ENCODE measurements around the gene ADRA1B. TPM values are rescaled to one million over a fixed set of nuclear protein-coding genes. Genes with fewer than 3 reads are reported as not detected.

The ADRA1B gene
- total RNA-seq, 2 experiments from 2014 or later: not detected

DNA sequence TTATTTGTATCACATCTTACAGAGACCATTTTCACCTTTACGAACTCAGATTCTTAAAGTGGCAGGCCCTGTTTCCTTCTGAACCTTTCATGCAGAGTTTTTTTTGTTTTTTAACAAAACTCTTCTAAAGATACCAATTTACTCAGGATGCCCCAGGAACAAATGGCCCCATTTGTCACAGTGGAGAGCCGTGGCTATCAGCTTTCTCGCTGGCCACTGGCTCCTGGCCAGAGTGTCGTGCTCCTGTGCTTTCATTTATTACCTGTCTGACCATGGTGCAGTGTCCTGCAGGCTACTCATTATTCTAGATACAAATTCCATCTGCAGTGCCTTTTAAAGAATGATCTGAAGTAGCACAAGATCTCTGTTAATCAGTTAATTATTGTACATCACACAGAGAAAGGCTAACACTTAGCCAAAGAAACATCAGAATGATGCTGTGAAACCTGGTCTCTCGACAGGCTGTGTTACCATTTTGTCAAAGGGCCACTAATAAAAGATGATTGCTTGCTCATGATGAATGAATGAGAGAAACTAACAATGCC, 27.8 kb downstream of the ADRA1B start:
- CTCF ChIA-PET: no interaction called here
- intact Hi-C loops (cut with micrococcal nuclease): no loop called here
- Mint-ChIP-seq H3K4me3 (no peak overlapping the region), H3K27ac (no peak overlapping the region), H3K27me3 (ENCODE audit: low read depth) (peaks cover 13% of the 10 kb centered on the region), H3K4me1 (ENCODE audit: low read depth) (no peaks in the 10 kb centered on the region), H3K9me3 (no peaks in the 10 kb centered on the region), H3K36me3 (ENCODE audit: low read depth) (no peaks in the 10 kb centered on the region)
- DNase-seq: no peak

DNA sequence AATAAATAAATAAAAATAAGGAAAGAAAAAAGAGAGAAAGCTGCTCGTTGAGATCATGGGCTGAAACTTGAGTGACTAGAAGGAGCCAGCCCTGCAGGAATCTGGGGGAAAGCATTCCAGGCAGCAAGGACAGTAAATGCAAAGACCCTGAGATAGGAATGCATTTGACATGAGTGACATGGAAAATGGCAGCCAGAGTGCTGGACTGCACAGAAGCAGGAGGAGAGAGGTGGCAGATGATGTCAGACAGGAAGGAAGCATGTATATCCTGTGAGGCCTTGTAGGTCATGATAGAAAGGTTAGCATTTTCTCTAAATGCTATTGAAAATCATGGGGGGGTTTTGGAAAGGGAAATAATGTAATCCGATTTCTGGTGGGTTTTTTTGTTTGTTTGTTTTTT, 29.1 kb downstream of the ADRA1B start:
- intact Hi-C loops (cut with micrococcal nuclease): no loop called here
- CTCF ChIA-PET: no interaction called here
- H3K4me3 Mint-ChIP-seq: no peak overlapping the region
- no peaks in the 10 kb centered on the region for H3K4me1 Mint-ChIP-seq (ENCODE audit: low read depth)
- H3K9me3 Mint-ChIP-seq: no peaks in the 10 kb centered on the region
- H3K36me3 Mint-ChIP-seq (ENCODE audit: low read depth): no peaks in the 10 kb centered on the region
- DNase-seq: no peak
- H3K27ac Mint-ChIP-seq: no peak overlapping the region
- peaks cover 17% of the 10 kb centered on the region for H3K27me3 Mint-ChIP-seq (ENCODE audit: low read depth)

DNA sequence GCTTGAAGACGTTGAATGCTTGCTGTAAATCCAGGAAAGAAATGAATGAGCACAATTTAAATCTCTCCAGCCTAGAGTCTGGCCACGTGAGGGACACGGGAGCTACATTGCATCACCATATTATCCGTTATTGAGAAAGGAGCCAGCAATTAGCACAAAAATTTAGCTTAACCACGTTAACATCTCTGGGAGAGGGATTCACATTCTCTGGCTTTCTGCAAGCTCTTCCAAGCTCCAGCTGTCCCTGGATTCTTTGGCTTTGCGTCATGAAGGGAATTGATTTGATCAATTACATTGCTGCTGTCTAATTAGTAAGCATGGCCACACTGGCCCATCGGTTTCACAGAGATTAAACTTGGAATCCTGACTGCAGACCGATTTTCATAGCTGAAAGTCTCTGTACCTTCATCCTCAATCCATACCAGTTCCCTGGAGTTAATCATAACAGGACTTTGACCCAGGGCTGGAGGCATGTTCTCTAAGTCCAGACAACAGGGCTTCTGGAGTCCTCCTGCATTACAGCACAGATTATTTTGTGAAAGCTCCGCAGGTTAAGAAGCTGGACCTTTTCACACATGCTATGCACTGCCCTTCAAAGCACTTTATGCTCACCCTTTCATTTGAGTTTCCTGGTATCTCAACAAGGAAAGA, 31.6 kb downstream of the ADRA1B start:
- Mint-ChIP-seq H3K27me3 (ENCODE audit: low read depth) (peaks cover 17% of the 10 kb centered on the region), H3K9me3 (no peaks in the 10 kb centered on the region), H3K27ac (no peak overlapping the region), H3K36me3 (ENCODE audit: low read depth) (no peaks in the 10 kb centered on the region), H3K4me1 (ENCODE audit: low read depth) (no peaks in the 10 kb centered on the region), H3K4me3 (no peak overlapping the region)
- CTCF ChIA-PET: interaction anchor here (0.7 kb wide), 2 partner anchors 17 to 343 kb away, joined by 3 read pairs; no protein-coding TSS in a partner anchor
- intact Hi-C loops (cut with micrococcal nuclease): no loop called here
- DNase-seq: no peak

DNA sequence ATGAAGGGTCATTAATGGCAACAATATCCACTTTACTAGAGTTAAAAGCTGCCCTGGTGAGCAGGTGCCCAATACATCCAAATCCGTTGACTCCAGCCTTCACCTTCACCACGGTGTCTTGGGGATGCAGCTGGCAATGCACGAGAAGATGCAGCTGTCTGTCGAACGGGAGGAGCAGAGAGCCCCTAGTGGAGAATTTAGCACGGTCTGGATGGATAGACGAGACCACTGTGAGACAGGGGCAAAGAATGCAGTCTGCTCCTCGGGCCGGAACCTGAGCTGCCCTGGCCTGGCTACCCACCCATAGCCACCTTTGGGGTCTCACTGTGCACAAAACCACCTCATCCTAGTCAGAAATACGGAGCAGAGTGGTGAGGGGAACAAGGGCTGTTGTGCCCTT, 35.1 kb downstream of the ADRA1B start:
- Mint-ChIP-seq H3K27me3 (ENCODE audit: low read depth) (peaks cover 15% of the 10 kb centered on the region), H3K9me3 (no peaks in the 10 kb centered on the region), H3K4me1 (ENCODE audit: low read depth) (no peaks in the 10 kb centered on the region), H3K27ac (no peak overlapping the region), H3K4me3 (no peak overlapping the region), H3K36me3 (ENCODE audit: low read depth) (no peaks in the 10 kb centered on the region)
- CTCF ChIA-PET: interaction anchor here (0.6 to 1.0 kb wide), 2 partner anchors 9 to 73 kb away, joined by 3 to 6 read pairs; no protein-coding TSS in a partner anchor
- no peak for DNase-seq
- intact Hi-C loops (cut with micrococcal nuclease): no loop called here

DNA sequence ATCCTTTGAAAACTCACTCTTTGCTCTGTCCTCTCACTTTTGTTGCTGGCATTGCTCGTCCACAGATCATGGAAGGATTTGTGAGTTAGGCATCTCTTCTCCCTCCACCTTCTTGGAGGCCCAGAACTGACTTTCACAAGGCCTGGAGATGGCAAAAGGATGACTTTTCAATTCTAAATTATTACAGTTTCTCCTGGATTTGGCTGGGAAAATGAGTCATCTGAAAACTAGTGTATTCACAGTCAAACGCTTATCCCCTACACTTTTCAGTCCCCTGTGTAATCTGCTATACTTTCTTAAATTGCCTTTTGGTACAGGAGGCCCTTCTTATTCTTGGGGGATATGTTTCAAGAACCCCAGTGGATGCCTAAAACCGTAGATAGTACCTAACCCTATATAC, 35.6 kb downstream of the ADRA1B start:
- DNase-seq: no peak
- no peaks in the 10 kb centered on the region for H3K9me3 Mint-ChIP-seq
- CTCF ChIA-PET: interaction anchor here (0.6 kb wide), 1 partner anchor 144 kb away, joined by 3 read pairs; no protein-coding TSS in a partner anchor
- H3K36me3 Mint-ChIP-seq (ENCODE audit: low read depth): no peaks in the 10 kb centered on the region
- H3K4me3 Mint-ChIP-seq: no peak overlapping the region
- H3K4me1 Mint-ChIP-seq (ENCODE audit: low read depth): no peaks in the 10 kb centered on the region
- no peak overlapping the region for H3K27ac Mint-ChIP-seq
- H3K27me3 Mint-ChIP-seq (ENCODE audit: low read depth): peaks cover 15% of the 10 kb centered on the region
- intact Hi-C loops (cut with micrococcal nuclease): no loop called here

DNA sequence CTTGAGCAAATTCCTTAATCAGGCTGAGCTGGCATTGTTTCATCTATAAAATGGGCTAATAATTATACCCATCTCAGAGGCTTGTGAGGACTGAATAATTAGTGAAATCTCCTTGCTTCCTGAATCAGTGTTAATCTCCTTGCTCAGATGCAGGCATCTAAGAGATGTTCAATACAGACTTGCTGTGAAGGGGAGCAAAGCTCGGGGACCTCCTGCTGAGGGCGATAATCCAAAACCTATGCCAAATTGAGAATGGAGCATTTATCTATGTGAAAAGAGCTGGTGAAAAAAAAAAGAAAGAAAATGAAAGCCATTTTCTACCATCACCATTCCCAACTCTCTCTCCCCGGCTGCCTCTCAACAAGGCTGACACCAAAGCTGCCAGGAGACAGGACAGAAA, 37.3 kb downstream of the ADRA1B start:
- CTCF ChIA-PET: interaction anchor here (0.8 kb wide), 1 partner anchor 9 kb away, joined by 3 read pairs; no protein-coding TSS in a partner anchor

DNA sequence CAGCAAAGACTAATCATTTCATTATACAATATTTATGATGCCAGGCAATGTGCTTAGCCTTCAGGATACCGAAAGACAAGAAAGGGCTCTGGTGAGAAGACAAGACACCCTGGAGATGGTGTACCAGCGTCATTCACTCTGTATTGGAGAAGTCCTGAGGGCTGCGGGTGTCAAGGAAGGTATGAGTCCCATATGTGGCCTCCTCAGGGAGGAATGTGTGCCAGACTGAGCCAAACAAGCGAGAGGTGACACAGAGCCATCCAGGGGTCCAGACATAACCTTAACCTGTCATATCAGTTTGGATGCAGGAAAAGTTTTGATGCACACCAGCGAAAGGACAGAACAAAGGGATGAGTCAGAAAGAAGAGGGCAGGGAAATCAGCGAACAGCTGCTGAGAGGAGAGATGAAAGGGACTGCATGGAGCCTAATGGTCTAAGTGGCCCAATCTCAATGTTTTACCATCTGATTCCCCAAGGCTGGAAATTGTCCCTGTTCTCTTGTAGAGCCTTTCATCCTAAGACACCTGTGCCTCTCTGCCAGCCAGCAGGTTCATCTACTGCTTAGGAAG, 38.9 kb downstream of the ADRA1B start:
- H3K4me3 Mint-ChIP-seq: no peak overlapping the region
- H3K27ac Mint-ChIP-seq: no peak overlapping the region
- no peaks in the 10 kb centered on the region for H3K4me1 Mint-ChIP-seq (ENCODE audit: low read depth)
- no peaks in the 10 kb centered on the region for H3K36me3 Mint-ChIP-seq (ENCODE audit: low read depth)
- H3K27me3 Mint-ChIP-seq (ENCODE audit: low read depth): peaks cover 5% of the 10 kb centered on the region
- DNase-seq: no peak
- H3K9me3 Mint-ChIP-seq: no peaks in the 10 kb centered on the region
- CTCF ChIA-PET: interaction anchor here (1.0 kb wide), 1 partner anchor 32 kb away, joined by 5 read pairs; no protein-coding TSS in a partner anchor
- intact Hi-C loops (cut with micrococcal nuclease): no loop called here

More for the DNA sequence above, 37.3 kb downstream of the ADRA1B start:
- Mint-ChIP-seq H3K4me3 (no peak overlapping the region), H3K9me3 (no peaks in the 10 kb centered on the region), H3K27ac (no peak overlapping the region), H3K4me1 (ENCODE audit: low read depth) (no peaks in the 10 kb centered on the region), H3K27me3 (ENCODE audit: low read depth) (peaks cover 10% of the 10 kb centered on the region), H3K36me3 (ENCODE audit: low read depth) (no peaks in the 10 kb centered on the region)
- intact Hi-C loops (cut with micrococcal nuclease): no loop called here
- no peak for DNase-seq

DNA sequence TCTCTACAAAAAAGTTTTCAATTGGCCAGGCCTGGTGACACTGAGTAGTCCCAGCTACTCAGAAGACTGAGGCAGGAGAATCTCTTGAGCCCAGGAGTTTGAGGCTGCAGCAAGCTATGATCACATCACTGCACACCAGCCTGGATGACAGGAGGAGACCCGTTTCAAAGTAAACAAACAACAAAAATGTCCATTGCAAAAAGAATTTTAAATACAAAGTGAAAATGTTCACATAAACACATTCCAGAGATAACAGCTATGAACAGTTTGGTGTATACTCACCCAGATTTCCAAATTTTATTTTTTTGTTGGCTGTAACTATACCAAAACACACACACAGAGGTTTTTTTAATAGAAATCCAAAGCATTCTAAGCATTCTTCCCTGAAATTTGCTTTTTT, 39.8 kb downstream of the ADRA1B start:
- Mint-ChIP-seq H3K9me3 (no peaks in the 10 kb centered on the region), H3K36me3 (ENCODE audit: low read depth) (no peaks in the 10 kb centered on the region), H3K27me3 (ENCODE audit: low read depth) (peaks cover 2% of the 10 kb centered on the region), H3K4me3 (no peak overlapping the region), H3K4me1 (ENCODE audit: low read depth) (no peaks in the 10 kb centered on the region), H3K27ac (no peak overlapping the region)
- intact Hi-C loops (cut with micrococcal nuclease): no loop called here
- CTCF ChIA-PET: interaction anchor here (1.0 kb wide), 1 partner anchor 31 kb away, joined by 5 read pairs; no protein-coding TSS in a partner anchor
- no peak for DNase-seq

DNA sequence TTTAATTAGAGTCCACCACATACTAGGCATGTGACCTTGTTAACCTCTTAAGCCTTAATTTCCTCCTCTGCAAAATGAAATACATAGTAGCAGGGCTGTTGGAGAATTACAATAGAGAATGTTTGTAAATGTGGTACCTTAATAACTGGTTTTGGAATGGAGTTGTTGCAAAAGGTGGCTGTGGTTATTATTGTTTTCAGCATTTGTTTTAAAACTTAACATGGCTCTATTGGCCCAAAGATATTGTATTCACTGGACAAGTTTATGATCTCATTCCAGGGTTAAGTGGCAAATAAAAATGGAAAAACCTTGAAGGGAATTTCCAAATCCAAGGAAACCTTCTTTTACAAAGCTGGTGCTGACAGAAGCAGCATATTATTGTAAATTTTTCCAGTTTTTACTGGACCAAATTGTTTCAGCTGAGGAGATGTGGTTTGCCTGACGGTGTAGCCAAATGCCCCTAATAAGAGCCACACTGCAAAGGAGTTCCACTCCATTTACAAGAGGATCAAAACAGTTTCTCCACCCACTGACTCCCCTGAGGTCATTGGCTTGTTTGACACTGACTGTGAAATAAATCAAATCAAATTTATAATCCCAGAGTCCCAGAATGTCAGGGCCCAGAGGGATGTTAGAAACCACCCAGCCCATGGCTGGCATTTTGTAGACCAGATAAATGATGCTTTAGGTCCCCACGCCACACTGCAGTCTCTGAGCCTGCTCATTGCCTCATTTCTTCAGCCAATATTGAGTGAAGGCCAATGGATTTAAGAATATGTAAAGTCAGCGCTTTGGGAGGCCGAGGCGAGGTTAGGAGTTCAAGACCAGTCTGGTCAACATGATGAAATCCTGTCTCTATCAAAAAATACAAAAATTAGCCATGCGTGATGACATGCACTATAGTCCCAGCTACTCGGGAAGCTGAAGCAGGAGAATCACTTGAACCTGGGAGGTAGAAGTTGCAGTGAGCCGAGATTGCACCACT, 45.2 kb downstream of the ADRA1B start:
- no peaks in the 10 kb centered on the region for H3K4me1 Mint-ChIP-seq (ENCODE audit: low read depth)
- H3K27ac Mint-ChIP-seq: no peak overlapping the region

DNA sequence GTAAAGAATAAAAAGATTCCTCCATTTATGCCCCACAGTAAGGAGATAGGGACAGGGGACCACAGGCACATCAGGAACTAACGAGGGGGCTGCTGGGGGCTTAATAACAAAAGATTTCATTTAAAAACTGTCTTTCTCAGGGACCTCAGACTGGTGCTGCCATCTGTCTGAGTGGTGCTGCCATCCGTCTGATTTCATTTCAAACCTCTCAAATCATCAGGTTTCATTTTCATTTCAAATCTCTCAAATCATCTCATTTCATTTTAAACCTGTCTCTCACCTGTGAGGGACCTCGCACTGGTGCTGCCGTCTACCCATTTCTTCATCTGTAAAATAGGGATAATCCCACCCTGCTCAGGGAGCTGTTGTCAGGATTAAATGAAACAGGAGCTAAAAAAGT, 45.9 kb downstream of the ADRA1B start:
- CTCF ChIA-PET: interaction anchor here (0.7 to 1.9 kb wide), 4 partner anchors 9 to 383 kb away, joined by 3 to 5 read pairs (median 4); no protein-coding TSS in a partner anchor
- Mint-ChIP-seq H3K4me1 (ENCODE audit: low read depth) (no peaks in the 10 kb centered on the region), H3K27ac (no peak overlapping the region), H3K36me3 (ENCODE audit: low read depth) (no peaks in the 10 kb centered on the region), H3K9me3 (no peaks in the 10 kb centered on the region), H3K4me3 (no peak overlapping the region), H3K27me3 (ENCODE audit: low read depth) (peaks cover 12% of the 10 kb centered on the region)
- intact Hi-C loops (cut with micrococcal nuclease): no loop called here
- no peak for DNase-seq

More for the DNA sequence above, 45.2 kb downstream of the ADRA1B start:
- H3K9me3 Mint-ChIP-seq: no peaks in the 10 kb centered on the region
- H3K27me3 Mint-ChIP-seq (ENCODE audit: low read depth): peaks cover 6% of the 10 kb centered on the region
- H3K36me3 Mint-ChIP-seq (ENCODE audit: low read depth): no peaks in the 10 kb centered on the region
- intact Hi-C loops (cut with micrococcal nuclease): no loop called here
- no peak for DNase-seq
- no peak overlapping the region for H3K4me3 Mint-ChIP-seq
- CTCF ChIA-PET: interaction anchor here (0.7 to 1.9 kb wide), 2 partner anchors 26 to 67 kb away, joined by 3 to 5 read pairs; no protein-coding TSS in a partner anchor

DNA sequence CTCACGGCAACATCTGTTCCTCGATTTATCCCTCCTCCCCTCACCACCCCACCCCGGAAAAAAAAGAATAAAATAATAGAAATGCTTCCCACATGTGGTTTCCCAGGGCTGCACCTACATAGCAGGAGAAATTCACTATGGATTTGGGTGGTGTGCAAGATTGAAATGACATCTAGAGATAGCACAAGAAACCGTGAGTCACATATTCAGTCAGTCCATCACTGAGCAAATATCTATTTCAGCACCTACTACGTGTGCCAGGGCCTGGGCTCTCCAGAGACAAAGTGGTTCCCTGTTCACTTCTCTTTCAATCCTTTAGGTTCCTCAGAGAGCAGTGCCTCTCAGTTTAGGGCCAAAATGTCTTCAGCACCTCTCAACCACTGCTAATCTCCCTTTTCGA, 47.7 kb downstream of the ADRA1B start:
- intact Hi-C loops (cut with micrococcal nuclease): loop anchor here (2.0 kb wide), 2 partner anchors 447 to 677 kb away; no protein-coding TSS in a partner anchor
- CTCF ChIA-PET: interaction anchor here (0.6 to 1.9 kb wide), 3 partner anchors 23 to 108 kb away, joined by 3 to 5 read pairs (median 3); no protein-coding TSS in a partner anchor
- no peak overlapping the region for H3K27ac Mint-ChIP-seq

More for the DNA sequence above, 47.7 kb downstream of the ADRA1B start:
- H3K36me3 Mint-ChIP-seq (ENCODE audit: low read depth): no peaks in the 10 kb centered on the region
- no peak for DNase-seq
- no peak overlapping the region for H3K4me3 Mint-ChIP-seq
- H3K4me1 Mint-ChIP-seq (ENCODE audit: low read depth): no peaks in the 10 kb centered on the region
- peaks cover 24% of the 10 kb centered on the region for H3K27me3 Mint-ChIP-seq (ENCODE audit: low read depth)
- H3K9me3 Mint-ChIP-seq: no peaks in the 10 kb centered on the region
